ENCODE measurements around the gene TENT5A. TPM values are rescaled to one million over a fixed set of nuclear protein-coding genes. Genes with fewer than 3 reads are reported as not detected.
"Not testable (repeated sequence)": the region's sequence is repeated elsewhere in the genome, so short reads cannot be mapped to it uniquely, and the experiment has no call there.

The TENT5A gene
- total RNA-seq, 1 donor = 13.7 TPM

DNA sequence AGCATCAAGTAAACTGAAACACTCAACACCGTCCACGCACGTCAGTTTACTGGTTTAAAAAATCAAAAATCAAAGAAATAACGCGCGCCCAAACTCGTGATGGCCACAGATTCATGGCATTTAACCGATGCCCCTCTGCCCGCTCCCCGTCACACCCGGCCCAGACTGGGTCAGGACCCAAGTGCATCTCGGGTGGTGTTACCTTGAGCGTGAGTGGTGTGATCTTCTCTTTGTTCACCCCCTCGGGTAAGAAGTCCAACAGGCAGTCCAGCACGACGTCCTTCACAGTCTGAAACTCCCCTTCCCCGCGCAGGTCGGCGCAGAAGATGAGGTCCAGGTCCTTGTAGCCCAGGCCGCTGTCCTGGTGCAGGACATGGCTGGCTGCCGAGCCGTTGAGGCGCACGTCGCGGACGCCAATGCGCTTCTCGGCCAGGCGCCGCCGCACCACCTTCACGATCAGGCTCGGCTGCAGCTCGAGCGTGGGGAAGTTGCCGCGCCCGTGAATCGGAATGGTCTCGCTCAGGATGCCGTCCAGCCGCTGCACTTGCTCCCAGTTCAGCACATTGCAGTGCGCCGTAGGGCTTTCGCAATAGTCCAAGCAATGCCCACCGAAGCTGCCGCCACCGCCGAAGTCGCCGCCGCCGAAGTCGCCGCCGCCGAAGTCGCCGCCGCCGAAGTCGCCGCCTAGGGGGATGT, 945 bp downstream of the TENT5A start:
- peak in 2 of 3 donors; percentile 33 to 46 for DNase-seq (ENCODE audit: low read depth in 2 of 3, low spot score in 2 of 3)

DNA sequence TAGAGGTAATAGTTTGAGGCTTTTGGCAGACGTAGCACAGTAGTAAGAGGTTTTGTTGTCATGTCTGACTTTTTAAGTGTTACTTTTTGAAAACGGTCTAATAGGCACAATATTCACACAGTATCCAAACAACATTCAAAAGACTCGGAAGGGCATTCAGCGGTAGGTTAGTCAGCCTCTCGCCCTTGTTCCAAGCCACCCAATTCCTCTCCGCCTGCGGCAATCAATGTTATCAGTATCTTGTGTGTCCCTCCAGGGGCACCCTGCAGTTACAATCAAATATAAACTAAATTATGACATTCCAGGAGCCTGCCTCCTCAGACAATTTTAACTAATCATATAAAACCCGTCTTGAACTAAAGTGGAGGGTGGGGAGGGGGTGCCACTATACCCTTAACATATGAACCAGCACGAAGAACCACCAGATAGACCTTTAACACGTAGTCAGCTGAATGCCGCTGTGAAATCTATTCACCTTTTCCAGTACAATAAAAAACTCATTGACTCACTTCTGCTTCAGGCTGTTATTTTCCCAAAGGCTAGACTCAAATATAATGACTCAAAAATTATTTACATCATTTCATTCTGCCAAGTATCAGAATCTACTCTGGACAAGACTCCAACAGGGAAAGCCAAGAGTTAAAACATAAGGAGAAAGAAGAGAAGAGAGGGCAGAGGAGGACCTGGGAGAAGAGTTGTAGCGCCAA, 1.6 kb downstream of the TENT5A start:
- DNase-seq (ENCODE audit: low read depth in 2 of 3, low spot score in 2 of 3) = no peak

DNA sequence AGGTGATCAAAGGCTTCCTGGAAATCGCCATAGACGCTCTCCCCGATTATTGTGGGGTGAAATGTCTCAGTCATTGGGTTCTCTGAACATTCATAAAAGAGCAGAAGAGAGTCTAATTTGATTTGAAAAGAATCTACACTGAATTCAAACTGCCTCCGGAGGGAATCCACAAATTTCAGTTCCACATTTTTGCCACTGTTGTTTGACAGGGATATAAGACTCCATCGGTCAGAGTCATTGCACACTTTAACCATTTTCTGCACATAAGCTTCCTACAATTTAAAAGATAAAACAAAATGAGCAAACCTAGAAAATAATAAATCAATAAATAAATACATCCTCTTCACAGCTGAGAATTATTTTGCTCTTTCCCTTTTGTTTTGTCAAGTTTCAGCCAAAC, 2.3 kb downstream of the TENT5A start:
- DNase-seq (ENCODE audit: low read depth in 2 of 3, low spot score in 2 of 3) = no peak

DNA sequence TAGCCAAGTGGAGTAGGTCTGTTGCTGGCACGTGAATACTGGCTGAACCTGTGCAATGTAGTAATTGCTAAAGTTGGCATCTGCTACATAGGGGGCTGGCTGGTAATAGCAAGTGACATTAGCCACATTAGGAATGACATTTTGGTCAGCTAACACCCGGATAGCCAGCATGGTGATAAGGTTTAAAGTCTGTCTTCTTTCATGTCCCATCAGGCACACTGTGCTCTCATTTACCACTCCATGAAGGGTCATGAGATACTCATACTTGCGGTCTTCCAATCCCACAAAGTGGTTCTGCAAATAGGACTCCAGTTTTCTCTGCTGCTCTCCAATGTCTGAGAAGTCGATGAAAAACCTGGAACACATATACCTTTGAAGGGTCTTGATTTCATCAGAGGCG, 2.8 kb downstream of the TENT5A start:
- peak in 1 of 3 donors; percentile 8 for DNase-seq (ENCODE audit: low read depth in 2 of 3, low spot score in 2 of 3)

DNA sequence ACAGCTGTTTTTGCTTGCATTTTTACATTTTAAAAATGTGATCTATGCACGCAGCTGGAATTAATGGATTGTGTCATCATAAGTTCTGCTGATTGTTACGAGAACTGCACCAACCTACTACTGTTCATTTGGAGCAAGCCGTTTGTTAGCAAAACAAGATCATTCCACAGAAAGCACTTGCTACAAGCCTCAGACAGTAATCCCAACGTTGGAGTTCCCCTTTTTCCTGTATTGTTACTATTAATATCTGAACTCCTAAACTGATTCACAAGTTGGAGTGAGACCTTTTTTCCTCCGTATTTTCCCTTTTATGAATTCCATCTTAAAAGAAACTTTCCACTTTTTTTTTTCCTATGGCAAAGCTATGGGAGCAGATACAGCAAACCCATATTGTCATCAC, 3.5 kb downstream of the TENT5A start:
- no peak for DNase-seq (ENCODE audit: low read depth in 2 of 3, low spot score in 2 of 3)

DNA sequence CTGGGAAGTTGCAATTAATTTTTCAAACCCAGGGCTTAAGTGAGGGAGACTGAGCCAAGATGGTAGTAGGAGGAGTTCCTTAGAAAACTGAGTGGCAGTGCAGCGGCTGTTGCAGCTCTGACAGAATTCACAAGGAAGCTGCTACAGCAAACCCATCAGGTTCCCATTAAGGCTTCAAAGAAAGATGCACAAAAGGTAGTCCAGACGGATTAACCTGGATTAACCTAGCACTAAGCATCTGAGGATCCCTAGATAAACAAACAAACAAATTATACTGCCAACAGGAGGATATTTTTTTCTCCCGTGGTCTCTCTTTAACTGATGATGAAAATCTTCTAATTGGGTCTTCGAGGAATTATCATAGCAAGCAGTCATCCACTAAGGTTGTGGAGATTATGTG, 5.2 kb downstream of the TENT5A start:
- no peak for DNase-seq (ENCODE audit: low read depth in 2 of 3, low spot score in 2 of 3)

DNA sequence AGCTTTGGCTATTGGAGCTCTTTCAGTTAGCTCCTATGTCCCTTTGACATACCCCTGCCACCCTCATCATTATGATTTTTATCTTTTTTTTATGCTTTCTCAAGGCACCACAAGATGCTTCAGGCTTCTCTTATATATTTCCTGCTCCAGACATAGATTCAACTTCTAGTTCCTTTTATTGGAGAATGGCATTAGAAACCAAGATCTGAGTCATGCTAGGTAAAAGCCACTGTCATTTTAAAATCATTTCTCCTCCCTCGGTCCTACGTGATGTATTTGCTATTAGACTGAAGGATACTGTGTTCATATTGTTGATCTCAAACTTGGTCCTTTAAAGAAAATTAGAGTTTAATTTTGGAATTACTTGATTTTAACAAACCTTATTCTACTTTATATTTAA, 8.3 kb downstream of the TENT5A start:
- DNase-seq (ENCODE audit: low read depth in 2 of 3, low spot score in 2 of 3) = peak in 2 of 3 donors; percentile 38 to 55

DNA sequence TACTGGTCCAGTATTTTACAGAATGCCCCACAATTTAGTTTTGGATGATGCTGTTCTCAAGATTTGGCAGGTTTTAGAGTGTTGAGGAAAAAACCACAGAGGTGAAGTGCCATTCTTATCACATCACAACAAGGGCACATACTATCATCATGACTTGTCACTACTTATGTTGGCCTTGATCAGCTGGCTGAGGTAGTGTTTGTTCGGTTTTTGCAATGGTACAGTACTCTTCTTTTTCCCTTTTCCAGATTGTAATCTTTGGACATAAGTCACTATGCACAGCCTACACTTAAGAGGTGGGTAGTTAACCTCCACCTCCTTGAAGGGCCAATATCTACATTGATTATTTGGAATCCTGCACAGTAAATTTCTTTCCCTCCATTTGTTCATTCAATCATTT, 8.8 kb downstream of the TENT5A start:
- no peak for DNase-seq (ENCODE audit: low read depth in 2 of 3, low spot score in 2 of 3)

DNA sequence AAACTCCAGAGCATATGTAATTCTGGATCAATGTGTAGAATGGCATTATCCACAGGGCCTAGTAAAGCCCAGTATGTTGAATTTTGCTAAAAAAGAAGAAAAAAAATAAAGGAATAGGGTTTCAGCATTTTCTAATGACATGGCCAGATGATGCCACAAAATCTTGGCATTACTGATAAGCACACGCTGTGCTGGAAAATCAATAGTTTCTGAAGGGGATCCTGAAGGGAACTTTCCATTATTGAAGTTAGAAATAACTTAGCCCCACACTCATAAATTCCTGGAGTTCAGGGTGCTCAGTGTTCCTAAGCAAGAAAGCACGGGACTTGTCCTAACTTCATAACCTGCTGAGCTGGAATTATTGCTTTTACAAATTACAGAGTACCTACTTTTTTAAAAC, 10.8 kb downstream of the TENT5A start:
- no peak for DNase-seq (ENCODE audit: low read depth in 2 of 3, low spot score in 2 of 3)

DNA sequence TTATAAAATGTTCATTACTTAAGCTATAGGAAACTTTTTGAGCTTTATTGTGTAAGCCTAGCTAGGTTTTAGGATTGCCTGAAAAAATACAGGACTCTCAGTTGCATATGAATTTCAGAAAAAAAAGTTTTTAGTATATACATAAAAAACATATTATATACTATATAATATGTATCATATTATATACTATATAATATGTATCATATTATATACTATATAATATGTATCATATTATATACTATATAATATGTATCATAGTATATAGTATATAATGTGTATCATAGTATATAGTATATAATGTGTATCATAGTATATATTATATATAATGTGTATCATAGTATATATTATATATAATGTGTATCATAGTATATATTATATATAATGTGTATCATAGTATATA, 11.9 kb downstream of the TENT5A start:
- DNase-seq (ENCODE audit: low read depth in 2 of 3, low spot score in 2 of 3) = not testable (repeated sequence)

DNA sequence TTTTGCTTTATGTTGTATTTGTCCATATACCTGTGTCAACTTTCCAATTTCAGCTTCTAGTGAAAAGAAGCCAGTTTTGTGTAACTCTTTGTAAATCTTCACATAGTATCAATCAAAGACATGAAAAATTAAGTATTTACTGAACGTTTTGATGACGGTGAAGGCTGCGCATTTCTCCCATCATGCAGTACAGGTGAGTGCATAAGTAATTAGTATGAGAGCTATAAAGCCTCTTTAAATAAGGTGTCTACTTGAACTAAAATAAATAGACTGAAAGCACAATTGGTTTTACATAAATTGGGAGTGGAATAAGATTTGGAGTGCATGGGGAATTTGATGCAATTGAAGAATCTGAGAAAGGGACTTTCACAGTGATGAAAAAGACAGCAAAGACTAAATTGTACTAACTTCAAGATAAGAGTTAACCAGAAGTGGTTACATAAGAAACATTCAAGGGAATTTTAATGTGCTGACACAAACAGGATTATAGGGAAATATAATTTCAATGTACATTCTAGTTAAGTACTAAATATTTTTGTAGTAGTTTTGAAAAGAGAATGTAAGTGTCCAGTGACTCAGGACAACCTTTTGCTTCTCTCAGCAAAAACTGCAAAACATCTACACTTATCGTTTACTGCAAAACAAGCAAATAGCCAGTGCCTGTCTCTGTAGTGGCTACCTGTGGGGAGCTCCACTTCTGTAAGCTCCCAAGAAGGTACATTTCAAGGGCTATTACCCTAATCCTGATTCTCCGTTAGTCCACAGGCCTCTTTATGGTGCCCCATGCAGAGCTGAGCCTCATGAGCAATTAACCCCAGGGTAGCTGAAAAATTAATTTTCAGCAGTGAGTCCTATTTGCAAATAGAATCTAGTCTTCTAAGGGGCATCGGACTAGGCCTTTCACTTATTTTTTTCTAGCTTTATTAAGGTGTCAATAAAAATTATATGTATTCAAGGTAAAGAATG, 13.0 kb downstream of the TENT5A start:
- no peak for DNase-seq (ENCODE audit: low read depth in 2 of 3, low spot score in 2 of 3)

DNA sequence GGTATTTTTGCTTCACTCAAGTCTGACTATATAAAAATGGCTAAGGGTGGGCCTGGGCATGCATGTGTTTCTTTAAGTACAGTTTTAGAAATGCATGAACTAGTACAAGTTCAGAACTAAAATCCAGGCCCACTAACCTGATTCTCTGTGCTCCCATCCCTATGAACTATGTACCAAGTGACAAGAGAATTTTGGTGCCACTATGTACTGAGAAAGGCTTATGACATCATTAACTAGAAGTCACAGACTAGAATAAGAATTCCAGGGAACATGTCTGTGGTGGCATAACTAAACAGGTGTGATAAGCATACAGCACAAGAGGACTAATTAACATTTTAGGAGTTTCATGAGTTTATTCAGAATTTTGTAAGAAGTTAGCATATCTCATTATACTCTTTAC, 16.1 kb downstream of the TENT5A start:
- no peak for DNase-seq (ENCODE audit: low read depth in 2 of 3, low spot score in 2 of 3)

DNA sequence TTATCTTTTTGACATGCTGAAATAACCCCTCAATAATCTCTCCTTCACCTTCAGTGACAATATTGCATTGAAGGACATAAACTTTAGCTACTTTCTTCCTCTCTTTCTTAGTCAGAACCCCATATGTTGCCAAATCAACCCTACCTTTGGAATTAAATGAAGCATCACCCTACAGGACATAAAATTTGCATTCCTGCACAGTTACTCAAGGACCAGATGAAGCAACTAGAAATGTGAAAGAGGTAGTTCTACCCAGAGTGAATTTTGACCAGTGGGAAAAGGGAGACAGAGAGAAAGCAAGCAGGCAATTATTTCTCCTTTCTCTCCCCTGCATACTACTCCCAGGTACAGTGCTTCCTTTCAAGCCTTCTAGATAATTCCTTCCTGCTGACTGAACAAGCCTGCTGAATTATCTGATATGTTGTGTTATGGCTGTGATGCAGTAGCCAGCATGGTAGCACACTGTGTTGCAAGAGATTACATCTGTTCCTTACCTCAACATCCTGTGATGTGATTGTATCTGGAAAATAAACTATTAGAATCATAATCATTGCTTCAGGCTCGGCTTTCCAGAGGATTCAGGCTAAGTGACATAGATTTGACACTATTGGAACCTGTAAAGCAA, 16.6 kb downstream of the TENT5A start:
- no peak for DNase-seq (ENCODE audit: low read depth in 2 of 3, low spot score in 2 of 3)

DNA sequence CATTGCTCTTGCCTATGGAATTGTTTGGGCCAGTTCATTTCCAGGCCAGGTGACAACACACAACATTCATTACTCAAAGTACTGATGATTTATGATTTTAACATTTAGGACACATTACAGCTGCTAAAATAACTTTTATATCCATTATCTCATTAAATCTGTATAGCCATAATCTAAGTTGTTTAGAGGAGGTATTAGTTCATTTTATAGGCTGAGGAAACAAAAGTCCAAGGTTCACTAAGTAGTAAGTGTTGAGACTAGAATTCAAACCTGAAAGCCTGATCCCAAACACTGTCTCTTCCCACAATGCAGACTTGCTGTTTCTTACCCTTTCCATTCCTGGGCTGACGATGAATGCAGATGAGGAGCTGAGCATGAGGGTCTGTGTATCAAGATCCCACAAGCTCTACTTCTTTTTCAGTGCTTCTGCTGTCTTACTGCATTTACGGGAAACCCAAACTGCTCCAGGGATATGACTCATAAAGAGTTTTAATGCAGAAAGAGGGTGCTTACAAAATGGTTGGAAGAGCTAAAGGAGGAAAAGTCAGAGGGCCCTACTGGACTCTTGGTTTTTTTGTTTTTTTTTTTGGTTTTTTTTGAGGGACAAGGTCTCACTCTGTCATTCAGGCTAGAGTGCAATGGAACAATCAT, 17.9 kb downstream of the TENT5A start:
- no peak for DNase-seq (ENCODE audit: low read depth in 2 of 3, low spot score in 2 of 3)

DNA sequence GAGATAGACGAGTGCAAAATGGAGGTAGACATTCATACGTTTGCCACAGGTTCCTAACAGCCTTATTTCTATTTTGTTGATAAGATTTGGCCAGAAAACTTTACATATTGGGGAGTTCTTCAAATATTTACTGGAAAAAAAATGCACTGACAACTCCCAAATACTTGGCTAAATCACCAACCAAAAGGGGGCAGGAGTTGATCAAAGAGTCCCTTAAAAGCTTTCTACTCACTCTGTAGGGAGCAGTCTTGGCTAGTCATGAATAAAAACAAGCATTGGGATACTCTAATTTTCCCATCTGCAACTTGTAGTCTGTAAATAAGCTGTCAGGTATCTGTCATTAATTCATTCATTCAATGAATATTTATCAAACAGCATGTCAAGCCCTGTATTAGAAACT, 18.4 kb downstream of the TENT5A start:
- peak in 1 of 3 donors; percentile 48 for DNase-seq (ENCODE audit: low read depth in 2 of 3, low spot score in 2 of 3)

DNA sequence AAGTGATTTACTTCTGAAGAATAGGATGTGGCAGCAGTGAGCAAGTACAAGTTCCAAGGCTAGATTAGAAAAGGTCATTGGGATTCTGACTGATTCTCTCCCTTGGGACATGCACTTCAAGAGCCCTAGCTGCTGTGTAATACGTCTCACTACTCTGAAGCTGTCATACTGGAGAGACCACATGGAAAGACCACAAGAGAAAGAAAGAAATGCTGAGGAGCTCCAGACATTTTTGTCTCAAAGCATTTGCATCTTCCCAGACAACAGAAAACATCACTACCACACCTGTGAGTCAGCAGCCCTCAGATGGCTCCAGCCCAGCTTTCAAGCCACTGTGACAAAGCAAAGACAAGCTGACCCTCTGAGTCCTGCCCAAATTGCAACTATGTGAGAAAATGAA, 20.7 kb downstream of the TENT5A start:
- no peak for DNase-seq (ENCODE audit: low read depth in 2 of 3, low spot score in 2 of 3)

DNA sequence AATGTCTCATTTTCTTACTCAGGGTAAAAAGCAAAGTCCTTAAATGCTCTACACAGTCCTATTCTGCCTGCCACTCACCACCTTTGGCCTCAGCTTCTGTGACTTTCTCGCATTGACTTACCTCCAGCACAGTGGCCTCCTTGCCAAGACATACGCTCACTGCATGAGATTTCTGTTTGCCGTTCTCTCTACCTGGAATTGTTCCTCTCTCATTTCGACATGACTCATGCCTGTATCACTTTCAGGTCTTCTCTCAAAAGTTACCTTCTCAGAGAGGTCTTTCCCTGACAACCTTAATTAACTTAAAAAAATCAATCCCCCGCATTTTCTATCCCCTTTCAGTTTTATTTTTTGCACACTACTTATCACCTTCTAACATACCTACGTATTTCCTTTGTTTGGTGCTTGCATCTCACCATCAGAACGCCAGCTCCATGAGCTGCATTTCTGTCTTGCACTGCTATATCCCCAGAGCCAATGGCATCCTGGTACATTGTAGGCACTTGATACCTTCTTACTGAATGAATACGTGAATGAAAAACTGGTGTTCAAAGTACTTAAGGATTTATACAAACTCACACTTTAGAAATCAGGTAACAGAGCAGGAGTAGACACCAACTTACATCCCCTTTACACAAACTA, 24.5 kb downstream of the TENT5A start:
- DNase-seq (ENCODE audit: low read depth in 2 of 3, low spot score in 2 of 3) = no peak

DNA sequence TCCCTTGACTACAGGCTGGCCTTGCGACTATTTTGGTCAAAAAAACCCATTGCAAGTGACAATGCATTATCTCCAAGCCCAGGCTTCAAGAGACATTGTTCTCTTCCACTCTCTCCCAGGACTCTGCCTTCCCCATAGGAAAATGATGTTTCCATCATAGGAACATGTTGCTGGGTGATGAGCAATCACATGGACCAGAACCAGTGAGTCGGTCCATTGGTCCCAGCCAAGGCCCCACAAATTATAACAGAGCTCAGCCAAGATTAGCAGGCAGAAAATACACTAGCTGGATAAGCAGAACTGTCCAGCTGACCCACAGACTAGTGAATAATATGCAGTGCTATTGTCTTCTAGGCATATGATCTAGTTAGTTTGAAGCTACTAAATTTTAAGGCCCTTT, 27.4 kb downstream of the TENT5A start:
- DNase-seq (ENCODE audit: low read depth in 2 of 3, low spot score in 2 of 3) = no peak

DNA sequence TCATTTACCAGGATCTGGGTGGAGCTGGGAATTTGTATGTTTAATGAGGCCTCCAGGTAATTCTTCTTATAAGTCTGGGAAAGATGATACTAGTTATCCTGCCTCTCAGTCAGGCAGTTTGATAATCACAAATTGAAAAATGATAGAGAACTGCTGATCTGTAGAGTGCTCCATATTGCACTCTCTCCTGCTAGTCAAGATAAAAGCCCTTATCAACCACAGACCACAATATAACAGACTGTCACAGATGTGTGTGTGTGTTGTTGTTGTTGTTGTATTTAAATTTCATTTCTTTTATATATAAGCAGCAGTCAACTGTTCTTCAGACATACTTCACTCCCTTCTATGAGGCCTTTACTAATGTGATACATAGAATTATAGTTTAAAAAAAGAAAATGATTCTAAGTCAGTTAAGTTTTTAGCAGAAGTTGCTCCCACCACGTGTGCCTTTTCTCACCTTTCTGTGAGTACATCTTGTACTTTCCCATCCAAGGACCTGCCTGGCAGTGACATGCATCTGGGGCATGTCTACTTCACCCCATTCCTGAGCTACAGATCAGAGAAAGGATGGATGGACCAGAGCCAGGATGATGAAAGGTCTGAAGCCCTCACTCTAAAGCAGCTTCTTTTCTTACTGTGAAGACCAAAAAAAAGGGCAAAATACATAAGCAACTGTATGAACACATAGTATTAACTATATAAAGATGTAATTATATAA, 29.8 kb downstream of the TENT5A start:
- DNase-seq (ENCODE audit: low read depth in 2 of 3, low spot score in 2 of 3) = no peak

Data from hematopoietic multipotent progenitor cell (in vitro differentiated cells).